ENCODE results near the gene PREX1.

- TF ChIP-seq EZH2 (IDR thresholded peaks at IDR 0.05; ENCODE audit: low read length, missing control alignments) (no peak), CTCF (conservative IDR thresholded peaks at IDR 0.05 in 1 of 2, IDR thresholded peaks at IDR 0.05 in 1 of 2; ENCODE audit: low read depth in 1 of 2, low read length in 2 of 2) (no peak)
Measured at GRCh38 chr20:48769069-48769983, 58.5 kb downstream of the PREX1 start.

Data from fibroblast of lung (primary cell).